G401 (cell line): ENCODE data around the gene ESRP2. TPM values are rescaled to one million over a fixed set of nuclear protein-coding genes. Genes with fewer than 3 reads are reported as not detected.

Experiments
- DNase-seq: peaks from one replicate; pipeline ENCODE4 v3.0.0-alpha.2; 2015; ENCODE audit warnings: low spot score
- in situ Hi-C: cut with HindIII; loops from 2 replicates; pipeline ENCODE4 v1.10.0; 2016; ENCODE audit warnings: low sequenced_read_pairs, mixed read lengths
- total RNA-seq: library from RNA; depleted of rRNA; stranded (reverse); fragments of >200 nt; shearing (Covaris generic); gene quantifications from 2 replicates; pipeline ENCODE4 v1.2.3, GENCODE V29; 2014; rRNA removed

Gene ESRP2
- total RNA-seq: 0.10 TPM in 1 of 2 replicates, not detected in the other

GRCh38 chr16:68235887-68236136 is at the start of gene ESRP2:
Gene ESRP2, minus strand, starts transcription at chr16:68236127. Its CDS starts 82 bp downstream, at chr16:68236045.
- in situ Hi-C loops: no loop called here

DNA sequence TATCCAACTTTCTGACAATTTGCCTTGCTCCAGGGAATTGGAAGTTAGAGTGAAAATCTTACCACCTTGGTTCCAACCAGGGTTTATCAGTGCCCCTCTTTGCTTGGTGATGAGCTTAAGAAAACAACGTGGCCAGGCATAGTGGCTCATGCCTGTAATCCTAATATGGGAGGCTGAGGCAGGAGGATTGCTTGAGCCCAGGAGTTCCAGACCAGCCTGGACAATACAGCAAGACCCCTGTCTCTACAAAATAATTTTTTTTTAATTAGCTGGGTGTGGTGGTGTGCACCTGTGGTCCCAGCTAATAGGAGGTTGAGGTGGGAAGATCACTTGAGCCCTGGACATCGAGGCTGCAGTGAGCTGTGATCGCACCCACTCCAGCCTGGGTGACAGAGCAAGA is 49.8 kb upstream of the ESRP2 start:
- no peak for DNase-seq
- in situ Hi-C loops: no loop called here

More at GRCh38 chr16:68235887-68236136, at the start of gene ESRP2:
- no peak for DNase-seq

DNA sequence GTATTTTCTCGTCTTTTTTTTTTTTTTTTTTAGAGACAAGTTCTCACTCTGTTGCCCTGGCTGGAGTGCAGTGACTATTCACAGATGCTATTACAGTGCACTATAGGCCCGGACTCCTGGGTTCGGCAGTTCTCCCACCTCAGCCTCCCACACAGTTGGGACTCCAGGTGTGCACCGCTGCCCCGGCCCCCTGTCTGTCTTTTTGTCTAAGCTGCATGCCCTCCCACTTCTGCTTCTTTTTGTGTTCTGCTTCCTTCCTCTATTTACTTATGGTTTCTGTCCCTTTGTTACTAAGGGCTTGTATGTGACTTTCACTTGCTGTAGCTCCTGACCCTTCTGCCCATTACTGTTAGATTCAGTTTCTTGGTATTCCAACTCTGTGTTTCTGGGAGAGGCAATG is 48.9 kb upstream of the ESRP2 start:
- no peak for DNase-seq
- in situ Hi-C loops: no loop called here

DNA sequence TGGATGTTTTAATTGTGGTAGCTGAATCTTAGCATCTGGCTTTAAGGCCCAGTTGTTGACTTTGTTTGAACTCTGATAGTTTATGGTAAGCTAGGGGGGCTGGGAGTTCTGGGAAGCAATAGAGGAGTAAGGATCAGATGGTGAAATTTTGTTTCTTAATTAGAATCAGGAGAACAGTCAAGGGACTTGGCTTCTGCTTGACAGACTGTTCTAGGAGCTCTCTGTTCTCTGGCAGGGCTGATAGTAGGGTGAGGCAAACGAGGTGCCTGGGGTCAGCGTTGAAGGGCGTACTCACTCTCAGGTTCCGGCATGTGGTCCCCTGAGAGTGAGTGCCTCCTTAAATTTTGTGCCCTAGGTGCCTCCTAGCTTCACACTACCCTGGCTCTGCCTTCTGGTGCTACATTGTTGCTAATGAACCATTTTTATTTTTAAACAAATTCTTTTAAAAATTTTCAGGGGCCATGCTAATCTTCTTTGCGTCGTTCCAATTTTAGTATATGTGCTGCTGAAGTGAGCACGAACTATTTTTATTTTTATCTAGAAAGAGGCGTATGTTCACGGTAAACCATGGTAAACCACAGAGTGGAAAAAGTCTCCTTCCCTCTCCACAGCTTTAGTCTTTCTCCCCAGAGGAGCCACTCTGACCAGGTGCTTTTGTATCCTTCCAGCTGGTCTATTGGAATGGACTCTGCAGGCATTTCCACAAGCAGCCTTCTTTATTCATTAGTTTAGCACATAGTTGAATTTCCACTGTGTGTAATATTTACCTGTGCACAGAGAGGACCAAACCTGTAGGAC is 48.1 kb upstream of the ESRP2 start:
- in situ Hi-C loops: no loop called here
- DNase-seq: no peak

GRCh38 chr16:68283346-68283745 is 47.4 kb upstream of the ESRP2 start:
- DNase-seq: no peak
- in situ Hi-C loops: no loop called here

- in situ Hi-C loops: no loop called here
Observed at GRCh38 chr16:68282064-68282452, 46.1 kb upstream of the ESRP2 start.

DNA sequence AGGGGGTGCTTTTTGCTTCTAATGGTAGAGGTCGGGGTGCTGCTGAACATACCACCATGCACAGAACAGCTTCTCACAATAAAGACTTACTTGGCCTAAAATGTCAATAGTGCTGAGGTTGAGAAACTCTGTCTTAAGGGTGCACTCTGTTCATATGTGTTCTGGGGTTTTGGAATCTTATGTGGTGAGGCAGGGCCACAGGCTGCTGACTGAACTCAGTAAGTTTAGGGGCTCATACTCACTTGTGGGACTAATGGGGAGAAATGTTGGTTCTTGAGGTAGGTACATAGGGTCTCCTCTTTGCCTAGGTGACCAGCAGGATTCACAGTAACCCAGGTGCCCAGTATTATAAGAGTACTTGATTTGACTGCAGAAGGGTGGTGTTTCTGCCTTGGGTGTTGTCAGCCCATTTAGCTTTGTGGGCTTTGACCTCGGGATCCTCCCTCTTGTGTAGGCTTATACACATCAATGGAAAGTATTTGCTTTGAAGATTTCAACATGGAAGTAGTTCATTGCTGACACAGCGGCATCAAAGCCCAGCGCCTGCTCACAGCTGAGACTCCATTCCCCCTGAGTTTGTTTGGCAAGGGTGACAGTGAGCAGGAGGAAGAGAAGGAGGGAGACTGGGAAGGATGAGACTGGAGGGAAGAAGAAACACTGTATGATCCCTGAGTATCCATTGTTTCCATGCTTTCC is 45.6 kb upstream of the ESRP2 start:
- no peak for DNase-seq
- in situ Hi-C loops: no loop called here

More at GRCh38 chr16:68282064-68282452, 46.1 kb upstream of the ESRP2 start:
- no peak for DNase-seq

GRCh38 chr16:68279726-68280558 is 44.0 kb upstream of the ESRP2 start:
- in situ Hi-C loops: no loop called here
- no peak for DNase-seq

- in situ Hi-C loops: no loop called here
Observed at GRCh38 chr16:68276223-68276622, 40.3 kb upstream of the ESRP2 start.

DNA sequence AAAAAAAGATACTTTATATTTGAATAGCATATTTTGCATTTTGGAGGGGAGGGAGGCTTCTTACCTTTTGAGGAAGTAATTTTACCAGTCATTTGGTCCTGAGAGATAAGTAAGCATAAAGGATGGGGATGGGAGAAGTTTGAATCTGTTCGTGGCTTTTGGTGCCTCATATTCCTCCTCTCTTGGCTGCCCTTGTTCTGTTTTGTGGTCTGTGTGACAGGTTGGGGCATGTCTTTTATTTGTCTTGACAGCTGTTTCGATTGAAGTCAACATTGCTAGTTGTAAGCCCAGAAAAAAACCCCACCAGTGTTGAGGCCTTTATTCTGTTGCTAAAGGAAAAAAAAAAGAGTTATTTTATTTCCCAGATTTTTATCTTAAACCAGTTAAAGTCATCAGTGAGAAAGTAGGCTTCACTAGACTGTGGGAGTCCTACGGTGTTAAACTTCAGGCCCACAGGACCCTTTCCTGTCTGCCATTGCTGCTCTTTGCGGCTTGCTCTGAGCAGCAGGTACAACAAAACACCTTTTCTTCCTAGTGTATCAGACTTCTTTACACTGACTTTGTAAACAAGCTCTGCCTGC is 39.8 kb upstream of the ESRP2 start:
- in situ Hi-C loops: no loop called here
- DNase-seq: no peak

More at GRCh38 chr16:68276223-68276622, 40.3 kb upstream of the ESRP2 start:
- no peak for DNase-seq

GRCh38 chr16:68274441-68274840 is 38.5 kb upstream of the ESRP2 start:
- no peak for DNase-seq
- in situ Hi-C loops: no loop called here

DNA sequence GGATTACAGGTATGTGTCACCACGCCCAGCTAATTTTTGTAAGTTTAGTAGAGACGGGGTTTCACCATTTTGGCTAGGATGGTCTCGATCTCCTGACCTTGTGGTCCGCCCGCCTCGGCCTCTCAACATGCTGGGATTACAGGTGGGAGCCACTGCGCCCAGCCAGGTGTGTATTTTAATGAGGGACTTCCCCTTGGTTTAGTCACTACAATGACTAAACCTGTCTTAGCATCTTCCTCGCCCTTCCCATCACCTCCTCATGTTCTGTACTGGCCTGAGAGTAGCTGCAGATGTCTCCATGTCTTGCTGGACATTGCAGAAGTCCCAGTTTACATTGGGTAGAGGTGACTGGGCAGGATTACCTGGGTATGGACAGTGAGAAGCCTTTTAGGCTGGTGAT is 38.0 kb upstream of the ESRP2 start:
- in situ Hi-C loops: no loop called here

GRCh38 chr16:68273459-68273858 is 37.5 kb upstream of the ESRP2 start:
- DNase-seq: no peak
- in situ Hi-C loops: no loop called here

More for the DNA sequence above, 38.0 kb upstream of the ESRP2 start:
- no peak for DNase-seq

GRCh38 chr16:68272507-68273209 is 36.7 kb upstream of the ESRP2 start:
- in situ Hi-C loops: no loop called here

GRCh38 chr16:68270353-68270752 is 34.4 kb upstream of the ESRP2 start:
- in situ Hi-C loops: no loop called here
- no peak for DNase-seq

More at GRCh38 chr16:68272507-68273209, 36.7 kb upstream of the ESRP2 start:
- DNase-seq: no peak

DNA sequence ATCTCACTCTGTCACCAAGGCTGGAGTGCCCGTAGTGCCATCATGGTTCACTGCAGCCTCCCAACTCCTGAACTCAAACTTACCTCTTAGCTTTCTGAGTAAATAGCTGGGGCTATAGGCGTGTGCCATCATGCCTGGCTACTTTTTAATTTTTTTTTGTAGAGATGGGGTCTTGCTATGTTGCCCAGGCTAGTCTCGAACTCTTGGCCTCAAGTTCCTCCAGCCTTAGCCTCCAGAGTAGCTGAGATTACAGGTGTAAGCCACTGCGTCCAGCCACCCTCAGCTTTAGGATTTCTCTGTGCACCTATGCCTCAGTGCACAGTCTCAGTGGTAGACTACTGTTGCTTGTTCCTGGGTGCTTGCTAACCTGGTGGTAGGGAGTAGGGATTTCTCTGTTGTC is 33.9 kb upstream of the ESRP2 start:
- DNase-seq: no peak
- in situ Hi-C loops: no loop called here

DNA sequence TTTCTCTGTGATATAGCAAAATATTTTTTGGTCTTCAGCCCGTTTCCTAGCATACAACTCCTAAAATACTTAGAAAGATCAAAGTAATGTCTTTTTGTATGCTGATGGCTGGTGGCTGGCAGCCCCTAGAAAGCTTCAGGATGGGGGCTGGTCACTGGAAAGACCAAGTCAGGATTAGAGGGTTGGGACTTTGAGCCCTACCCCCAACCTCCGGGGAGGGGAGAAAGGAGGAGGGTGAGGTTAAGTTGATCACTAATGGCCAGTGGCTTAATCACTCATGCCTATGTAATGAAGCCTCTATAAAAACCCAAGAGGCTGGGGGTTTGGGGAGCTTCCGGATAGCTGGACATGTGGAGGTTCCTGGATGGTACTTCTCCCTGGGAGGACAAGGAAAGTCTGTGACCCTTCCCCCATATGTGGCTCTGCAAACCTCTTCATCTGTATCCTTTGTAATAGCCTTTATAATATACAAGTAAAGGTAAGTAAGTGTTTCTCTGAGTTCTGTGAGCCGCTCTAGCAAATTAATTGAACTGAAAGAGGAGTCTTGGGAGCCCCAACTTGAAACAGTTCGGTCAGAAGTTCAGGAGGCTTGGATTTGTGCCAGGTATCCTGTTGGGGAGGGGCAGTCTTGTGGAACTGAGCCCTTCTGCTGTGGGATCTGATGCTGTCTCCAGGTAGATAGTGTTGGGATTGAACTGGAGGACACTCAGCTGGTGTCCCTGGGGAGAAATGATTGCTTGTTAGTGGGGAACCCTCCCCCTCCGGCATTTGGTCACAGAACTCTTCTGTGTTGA is 31.9 kb upstream of the ESRP2 start:
- in situ Hi-C loops: no loop called here
- no peak for DNase-seq
